ENCODE results near the gene ZNF19.

Gene ZNF19

DNA sequence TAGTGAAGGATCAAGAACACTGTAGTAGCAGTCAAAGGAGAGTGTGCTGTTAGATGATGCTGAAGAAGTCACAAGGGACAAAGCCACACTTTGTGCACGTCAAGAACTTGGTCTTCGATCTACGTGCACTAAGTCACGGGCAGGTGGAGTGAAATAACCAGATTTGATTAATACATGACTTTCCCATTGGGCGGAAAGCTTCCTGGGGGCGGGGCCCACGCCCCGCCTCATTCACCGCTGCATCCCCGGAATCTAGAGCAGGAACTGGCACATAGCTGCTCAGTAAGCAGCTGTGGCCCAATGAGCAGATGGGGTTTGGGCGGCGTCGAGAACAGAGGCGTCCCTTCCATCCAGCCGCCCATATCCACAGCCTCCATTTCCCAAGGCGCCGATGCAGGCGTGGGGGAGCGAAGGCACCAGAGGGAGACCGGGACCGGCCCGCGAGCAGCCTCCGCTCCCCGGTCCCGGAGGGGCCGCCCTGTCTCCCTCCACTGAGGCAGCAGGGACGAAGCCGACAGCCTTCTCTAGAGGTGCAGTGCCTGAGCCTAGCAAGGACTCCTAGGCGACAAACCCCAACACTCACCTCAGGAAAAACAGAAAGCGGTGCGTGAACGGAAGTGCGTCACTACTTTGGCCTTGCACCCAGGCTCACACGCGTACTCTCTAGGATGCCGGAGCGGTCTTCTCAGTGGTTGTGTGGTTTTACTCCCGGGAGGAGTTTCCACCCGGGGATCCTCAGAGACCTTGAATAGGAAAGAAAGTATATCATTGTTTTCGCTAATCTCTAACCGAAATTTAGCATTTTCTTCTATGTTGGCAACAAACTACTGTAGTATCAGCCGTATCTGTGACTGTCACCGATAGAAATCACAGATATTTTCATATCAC, 4.9 kb downstream of the ZNF19 start:
- peak; percentile 84 for DNase-seq

- no peak for DNase-seq
Observed at GRCh38 chr16:71482569-71482968, 6.6 kb downstream of the ZNF19 start.

- DNase-seq, result no peak
Observed at GRCh38 chr16:71480956-71481355, 8.2 kb downstream of the ZNF19 start.

- no peak for DNase-seq
Observed at GRCh38 chr16:71479420-71479819, 9.7 kb downstream of the ZNF19 start.

DNA sequence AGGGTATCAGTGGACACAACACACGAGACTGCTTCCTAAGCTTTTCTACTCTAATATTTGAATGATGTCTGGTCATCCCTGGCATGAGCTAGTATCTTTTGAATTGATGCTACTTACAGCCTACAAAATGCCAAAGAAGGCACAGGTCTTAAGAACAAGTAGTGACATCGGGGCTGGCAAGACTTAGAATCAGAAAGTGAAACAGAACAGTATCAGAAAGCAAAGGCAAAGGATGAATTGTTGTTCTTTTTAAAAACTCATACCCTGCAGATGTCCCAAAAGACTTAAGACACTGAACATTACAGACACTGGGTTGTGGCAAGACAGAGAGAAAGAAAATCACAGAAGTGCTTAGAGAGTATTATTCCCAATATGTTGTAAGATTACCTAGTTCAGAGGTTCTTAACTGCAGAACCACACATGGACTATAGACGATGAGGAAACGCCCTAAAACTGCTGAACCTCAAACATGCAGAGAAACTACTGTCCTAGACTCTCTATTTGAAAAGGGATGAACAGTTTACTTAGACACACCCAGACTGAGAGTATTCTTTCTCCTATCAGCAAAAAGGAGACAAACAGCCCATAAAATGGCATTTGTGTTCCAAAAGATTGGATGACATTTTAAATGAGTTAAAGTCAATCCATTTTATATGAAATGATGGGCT, 12.5 kb downstream of the ZNF19 start:
- no peak for DNase-seq

DNA sequence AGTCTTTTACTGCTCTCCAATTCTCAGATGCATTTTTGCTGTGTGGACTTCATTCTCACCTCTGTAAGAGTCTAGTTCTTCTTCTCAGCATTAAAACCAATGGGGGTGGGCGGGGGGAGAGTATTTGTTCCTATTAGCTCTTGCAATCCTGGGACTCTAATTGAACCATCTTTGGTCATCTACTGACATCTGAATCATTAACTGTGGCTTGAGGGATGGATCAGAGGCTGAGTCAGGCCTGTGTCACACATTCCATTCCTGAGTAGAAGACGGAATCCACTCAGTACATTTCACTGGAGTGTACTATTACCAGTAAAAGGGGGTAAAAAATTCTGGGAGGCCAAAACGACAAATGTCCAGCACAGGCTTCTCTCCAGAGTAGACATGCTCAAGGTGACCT, 14.3 kb downstream of the ZNF19 start:
- DNase-seq, result no peak

GRCh38 chr16:71473891-71474290, 15.2 kb downstream of the ZNF19 start:
- DNase-seq, result no peak

DNA sequence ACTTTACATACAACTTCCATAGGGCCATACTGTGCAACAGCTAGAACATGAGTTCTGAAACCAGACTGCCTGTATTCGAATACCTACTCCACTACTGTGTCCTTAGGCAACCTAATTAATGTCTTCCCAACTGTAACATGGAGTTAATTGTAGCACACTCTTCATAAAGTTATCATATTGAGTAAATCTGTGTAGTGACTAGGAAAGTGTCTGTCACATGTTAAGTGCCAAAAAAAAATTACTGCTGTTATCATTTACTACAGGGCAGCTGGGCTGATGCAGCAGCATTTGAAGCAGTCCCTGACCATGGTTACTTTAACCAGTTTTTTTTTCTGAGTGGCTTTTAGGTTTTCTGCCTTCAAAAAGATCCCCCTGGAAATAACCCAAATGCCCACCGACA, 16.2 kb downstream of the ZNF19 start:
- DNase-seq, result no peak

DNA sequence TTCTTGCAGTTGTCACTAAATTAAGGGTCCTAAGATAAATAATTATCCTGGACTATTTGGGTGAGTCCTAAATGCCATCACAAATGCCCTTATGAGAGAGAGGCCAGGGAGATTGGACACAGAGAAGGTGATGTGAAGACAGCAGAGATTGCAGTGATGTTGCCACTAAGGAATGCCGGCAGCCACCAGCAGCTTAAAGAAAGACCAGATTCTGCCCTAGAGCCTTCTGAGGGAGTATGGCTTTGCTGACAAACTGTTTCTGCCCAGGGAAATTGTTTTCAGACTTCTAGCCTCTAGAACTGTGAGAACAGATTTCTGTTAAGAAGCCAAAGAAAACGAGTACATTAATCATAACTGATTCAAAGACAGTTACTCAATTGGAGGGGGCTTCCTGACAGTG, 17.1 kb downstream of the ZNF19 start:
- no peak for DNase-seq

DNA sequence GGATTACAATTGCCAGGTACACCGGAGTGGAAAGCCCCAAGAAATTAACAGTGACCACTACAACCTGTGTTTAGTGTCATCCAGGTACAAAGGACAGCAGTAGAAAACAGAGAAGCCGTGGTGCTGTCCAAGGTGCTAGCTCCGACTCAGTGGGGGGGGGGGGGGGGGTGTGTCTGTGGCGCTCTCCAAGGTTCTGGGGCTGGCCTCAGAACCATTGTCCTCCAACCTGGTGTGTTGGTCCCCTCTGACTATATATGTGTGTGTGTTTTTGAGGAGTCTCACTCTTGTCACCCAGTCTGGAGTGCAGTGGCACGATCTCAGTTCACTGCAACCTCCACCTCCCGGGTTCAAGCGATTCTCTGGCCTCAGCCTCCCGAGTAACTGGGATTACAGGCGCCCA, 21.3 kb downstream of the ZNF19 start:
- peak; percentile 63 for DNase-seq

GRCh38 chr16:71464231-71464630, 24.9 kb downstream of the ZNF19 start:
- DNase-seq, result no peak

GRCh38 chr16:71461686-71462648, 27.2 kb downstream of the ZNF19 start, which contains the start of gene ZNF23:
Gene ZNF23, minus strand, starts transcription at chr16:71462247. Its CDS starts 5,451 bp downstream, at chr16:71456796.
- DNase-seq, result peak; percentile 90

GRCh38 chr16:71460941-71461340, 28.2 kb downstream of the ZNF19 start:
- DNase-seq, result no peak

DNA sequence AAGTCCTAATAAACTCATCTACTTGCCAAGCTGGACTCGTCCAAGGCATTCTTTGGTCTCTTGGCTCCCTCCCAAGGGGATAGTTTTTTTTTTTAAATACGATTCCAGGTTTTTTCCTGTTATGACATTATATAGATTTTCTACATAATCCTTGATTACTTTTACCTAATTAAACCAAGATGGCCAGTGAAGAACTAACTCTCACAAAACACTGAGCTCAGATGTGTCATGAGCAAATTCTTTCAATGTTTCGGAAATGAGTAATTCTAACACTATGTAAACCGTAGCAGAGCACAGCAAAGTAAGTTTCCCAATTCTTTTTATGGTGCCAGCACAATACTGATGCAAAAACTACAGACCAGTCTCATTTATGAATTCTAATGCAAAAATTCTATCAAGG, 28.9 kb downstream of the ZNF19 start:
- no peak for DNase-seq

DNA sequence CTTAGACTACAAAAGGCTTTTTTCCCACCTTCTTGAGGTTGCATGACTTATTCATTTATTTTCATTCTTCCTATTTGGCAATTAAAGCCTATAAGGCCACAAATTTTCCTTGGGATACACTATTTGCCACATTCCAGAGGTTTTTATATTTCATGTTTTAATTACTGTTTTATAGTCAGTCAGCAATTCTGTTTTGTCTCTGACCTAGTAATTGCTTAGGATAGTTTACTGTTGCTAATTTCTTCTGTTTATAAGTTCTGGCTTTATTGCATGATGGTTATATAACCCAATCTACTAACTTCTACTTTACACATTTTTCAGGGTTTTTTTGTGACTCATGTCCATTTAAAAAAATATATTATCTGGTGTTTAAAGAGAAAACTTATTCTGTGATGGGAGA, 29.6 kb downstream of the ZNF19 start:
- no peak for DNase-seq

DNA sequence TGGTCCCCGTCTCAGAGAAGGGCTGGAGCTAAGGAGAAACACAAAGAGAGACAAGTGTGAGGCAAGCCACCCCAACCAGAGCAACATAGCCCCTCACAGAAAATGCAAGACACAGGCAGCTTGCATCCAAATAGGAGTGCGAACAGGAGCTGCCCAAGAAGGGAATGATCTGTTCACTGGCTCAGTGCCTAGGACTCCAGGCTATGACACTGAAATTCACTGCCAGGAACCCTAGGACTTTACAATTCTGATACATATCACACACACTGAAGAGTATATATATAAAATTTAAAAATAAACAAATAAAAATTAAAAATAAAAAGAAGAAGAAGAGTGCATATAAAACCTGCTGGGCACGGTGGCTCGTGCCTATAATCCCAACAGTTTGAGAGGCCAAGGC, 32.3 kb downstream of the ZNF19 start:
- DNase-seq, result no peak

GRCh38 chr16:71453036-71453435, 36.1 kb downstream of the ZNF19 start:
- DNase-seq, result no peak

- DNase-seq, result no peak
Observed at GRCh38 chr16:71449020-71449419, 40.1 kb downstream of the ZNF19 start.

DNA sequence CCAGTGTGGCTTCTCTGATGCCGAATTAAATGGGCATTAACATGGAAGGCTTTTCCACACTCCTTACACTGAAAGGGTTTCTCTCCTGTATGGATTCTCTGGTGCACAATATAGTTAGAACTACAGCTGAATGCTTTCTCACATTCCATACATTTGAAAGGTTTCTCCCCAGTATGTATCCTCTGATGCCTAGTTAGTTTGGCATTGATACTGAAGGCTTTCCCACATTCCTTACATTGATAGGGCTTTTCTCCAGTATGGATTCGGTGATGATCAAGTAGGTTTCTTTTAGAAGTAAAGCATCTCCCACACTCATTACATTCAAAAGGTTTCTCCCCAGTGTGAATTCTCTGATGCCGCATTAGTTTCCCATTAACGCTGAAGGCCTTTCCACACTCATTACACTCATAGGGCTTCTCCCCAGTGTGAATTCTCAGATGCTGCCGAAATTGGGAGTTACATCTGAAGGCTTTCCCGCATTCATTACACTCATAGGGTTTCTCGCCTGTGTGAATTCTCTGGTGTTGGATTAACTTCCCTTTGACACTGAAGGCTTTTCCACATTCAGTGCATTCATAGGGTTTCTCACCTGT, 40.8 kb downstream of the ZNF19 start:
- DNase-seq, result no peak

DNA sequence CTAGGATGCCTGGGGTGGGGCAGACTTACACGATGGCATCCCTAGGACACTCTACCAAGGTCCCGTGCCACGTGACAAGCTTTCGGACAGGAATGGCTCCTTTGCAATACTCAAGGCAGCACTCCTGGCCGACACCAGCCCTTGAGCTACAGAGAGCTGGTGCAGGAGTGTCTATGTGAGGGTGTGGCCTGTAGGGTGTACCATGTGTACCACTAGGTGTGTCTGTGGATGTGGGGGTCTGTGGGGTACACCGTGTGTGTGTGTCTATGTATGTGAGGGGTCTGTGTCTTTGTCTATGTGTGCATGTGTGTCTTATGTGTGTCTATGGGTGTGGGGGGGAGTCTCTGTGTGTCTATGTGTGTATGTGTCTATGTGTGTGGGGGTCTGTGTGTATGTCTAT, 45.4 kb downstream of the ZNF19 start:
- no peak for DNase-seq

- DNase-seq, result no peak
Observed at GRCh38 chr16:71442051-71442440, 47.1 kb downstream of the ZNF19 start, which contains the start of gene TLE7. Gene TLE7, minus strand, starts transcription at chr16:71442054. Its CDS starts 8,730 bp downstream, at chr16:71433324.

GRCh38 chr16:71441348-71442050, 47.6 kb downstream of the ZNF19 start:
- DNase-seq, result peak; percentile 73

Data from activated CD8-positive, alpha-beta memory T cell treated with anti-CD3 and anti-CD28 coated beads, Interleukin-2, amount 50 U/mL, for 48 hours (primary cell).